HG03354 (cell line): ENCODE measurements around the gene C1QTNF9.
"Not testable (repeated sequence)": the region's sequence is repeated elsewhere in the genome, so short reads cannot be mapped to it uniquely, and the experiment has no call there.

Source experiments
- ATAC-seq: cut with Tn5 transposase; IDR thresholded peaks from one replicate; pipeline ENCODE4 v1.9.1; 2021; ENCODE audit warnings: mild to moderate bottlenecking; ENCODE audit not compliant: unreplicated experiment, poor library complexity, severe bottlenecking

C1QTNF9 gene

DNA sequence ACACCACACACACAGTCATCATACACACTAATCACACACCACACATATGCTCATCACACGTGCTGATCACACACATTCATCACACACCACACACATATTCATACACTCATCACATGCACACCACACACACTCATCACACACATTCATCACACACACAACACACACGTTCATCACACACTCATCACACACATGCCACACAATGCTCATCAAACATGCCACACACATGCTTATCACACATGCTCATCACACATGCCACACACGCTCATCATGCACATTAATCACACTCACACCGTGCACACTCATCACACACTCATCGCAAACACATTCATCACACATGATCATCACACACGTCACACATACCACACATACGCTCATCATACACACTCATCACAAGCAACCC lies 47.5 kb downstream of the C1QTNF9 start:
- ATAC-seq = no peak

DNA sequence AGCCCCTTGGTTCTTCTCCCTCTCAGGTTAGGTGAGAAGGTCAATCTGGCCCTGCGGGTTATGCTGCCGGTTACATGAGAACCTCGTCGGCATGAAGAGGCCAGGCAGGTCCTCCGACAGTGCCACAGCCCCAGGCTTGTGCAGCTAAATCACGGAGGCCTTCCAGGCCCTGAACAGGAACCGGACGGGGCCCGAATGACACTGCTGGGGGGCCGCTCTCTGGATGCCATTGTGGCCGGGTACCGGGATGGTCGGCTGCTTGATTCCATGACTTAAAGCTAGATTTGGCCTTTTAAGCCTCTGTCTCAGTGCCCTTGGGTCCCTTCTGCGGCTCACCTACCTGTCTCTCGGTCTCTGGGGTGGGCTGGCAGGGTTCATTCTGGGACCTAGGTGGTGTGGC lies 48.4 kb downstream of the C1QTNF9 start:
- no peak for ATAC-seq

DNA sequence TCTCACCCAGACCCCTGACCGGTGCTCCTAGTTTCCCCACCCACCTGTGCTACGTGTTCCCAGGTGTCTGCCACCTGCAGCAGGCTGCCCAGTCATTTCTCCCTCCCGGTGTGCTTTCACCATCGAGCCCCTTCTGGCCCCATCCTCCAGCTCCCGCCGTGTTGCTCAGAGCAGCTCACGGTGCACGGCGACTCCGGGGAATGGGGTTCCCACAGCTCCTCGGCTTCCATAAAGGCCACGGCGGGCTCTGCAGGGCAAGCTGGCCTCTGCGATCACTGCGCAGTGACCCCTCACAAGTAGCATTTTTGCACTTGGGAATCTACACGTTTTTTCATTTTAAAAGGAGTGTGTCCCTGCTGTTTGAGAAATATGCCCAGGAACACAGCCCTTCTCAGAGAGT lies 49.5 kb downstream of the C1QTNF9 start:
- not testable (repeated sequence) for ATAC-seq

DNA sequence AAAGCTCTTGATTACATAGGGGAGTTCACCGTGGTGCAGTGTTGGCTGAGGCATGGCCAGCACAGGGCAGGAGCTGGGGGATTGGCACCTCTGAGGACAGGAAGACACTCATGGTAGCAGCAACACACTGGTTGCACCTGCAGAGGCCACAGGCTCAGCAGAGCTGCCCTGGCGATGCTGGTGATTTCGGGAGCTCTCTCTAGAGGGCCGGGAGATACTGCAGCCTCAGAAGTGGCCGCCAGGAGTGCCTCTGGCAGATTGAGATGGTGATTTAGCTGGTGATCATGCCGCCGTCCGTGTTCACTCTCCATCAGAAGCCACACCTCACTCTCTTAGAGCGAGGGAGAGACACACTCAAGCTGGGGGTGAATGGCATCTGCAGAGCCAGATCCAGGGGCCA lies 49.9 kb downstream of the C1QTNF9 start:
- not testable (repeated sequence) for ATAC-seq

DNA sequence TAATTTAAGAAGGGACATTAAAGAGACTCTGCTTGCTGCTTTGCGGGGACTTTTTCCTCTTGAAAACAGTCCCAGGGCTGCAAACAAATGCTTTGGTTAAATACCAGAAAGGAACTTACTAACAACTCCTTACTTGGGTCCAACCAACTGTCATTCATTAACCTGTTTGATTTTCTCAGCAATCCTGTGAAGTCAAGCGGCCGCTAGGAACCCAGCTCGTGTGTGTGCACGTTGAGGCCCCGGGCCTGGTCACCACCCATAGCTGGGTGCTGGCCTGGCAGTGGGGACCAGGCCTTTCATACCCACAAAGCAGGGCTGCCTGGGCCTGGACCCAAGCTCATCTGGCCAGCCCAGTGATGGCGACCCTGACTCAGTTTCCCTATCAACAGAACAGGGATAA lies 50.7 kb downstream of the C1QTNF9 start:
- no peak for ATAC-seq

DNA sequence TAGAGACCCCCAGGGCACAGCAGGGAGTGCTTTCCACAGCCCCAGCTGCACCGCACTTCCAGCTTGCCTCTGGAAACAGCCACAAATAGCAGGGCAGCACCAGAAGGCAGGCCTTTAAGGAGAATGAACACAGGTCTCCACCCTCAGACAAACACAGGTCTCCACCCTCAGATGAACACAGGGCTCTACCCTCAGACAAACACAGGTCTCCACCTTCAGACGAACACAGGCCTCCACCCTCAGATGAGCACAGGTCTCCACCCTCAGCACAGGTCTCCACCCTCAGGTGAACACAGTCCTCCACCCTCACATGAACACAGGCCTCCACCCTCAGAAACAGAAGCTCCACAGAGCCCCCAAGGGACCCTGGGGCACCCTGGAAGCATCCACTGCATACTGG lies 51.7 kb downstream of the C1QTNF9 start:
- ATAC-seq = no peak

DNA sequence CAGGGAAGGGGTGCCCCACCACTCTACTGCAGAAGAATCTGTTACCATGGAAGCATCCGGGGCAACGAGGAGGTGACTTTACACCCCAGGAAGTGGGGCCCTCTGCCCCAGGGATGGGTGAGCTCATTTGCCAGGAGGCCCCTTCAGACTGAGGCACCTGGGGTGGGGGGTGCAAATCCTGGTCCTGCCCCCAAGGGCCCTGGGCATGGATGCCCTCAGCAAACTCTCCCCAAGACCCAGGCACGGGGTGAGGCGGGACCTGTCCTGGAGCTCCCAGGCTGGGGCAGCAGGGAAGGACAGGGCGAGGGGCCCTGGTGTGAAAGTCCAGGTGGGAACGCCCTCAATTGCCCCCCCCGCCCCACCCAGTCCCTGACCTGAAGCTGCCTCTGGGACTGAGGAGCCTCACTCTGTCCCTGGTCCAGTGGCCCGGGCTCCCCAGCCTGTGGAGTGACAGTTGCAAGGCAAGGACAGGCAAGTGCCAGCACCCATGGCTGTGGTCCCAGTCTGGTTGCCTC lies 52.5 kb downstream of the C1QTNF9 start:
- no peak for ATAC-seq

DNA sequence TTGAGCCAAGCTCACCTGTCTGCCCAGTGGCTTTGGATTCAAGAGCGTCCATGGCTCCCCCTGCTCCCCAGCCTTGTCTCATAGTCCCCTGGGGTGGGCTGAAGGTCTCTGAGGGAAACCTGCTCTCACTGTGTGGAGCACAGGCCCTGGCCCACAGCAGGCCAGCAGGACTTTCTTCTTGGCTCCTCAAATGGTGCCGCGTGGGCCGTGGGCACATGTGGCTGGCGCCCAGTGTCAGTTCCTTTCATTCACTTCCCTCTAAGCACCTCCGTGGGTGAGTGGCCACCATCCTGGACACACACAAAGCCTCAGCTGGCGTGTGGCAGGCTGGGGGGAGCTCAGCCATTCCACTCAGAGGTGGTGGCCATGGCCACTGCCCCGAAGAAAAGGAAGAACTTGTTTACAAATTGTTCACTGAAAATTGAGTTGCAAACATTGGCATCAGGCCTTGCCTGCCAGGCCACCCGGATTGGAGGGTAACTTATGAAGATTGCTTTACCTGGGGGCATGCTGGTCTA lies 53.1 kb downstream of the C1QTNF9 start:
- no peak for ATAC-seq

DNA sequence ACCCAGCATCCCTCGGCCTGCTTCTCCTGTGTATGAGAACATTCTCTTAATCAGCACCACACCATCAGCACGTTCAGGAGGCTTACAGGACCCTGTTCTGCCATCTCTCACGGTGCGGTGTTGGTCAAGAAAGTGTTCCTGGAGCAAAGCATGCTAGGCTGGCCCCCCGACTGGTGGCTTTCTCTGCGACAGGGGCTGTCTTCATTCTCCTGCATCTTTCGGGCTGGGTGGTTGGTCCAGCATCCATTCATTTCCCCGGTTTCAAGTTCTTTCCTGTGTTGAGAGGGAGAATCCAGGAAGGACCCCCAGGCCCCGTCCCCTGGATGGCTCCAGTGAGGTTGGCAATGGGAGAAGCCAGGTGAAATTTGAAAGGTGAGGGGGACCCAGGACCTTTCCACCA lies 55.8 kb downstream of the C1QTNF9 start:
- no peak for ATAC-seq

DNA sequence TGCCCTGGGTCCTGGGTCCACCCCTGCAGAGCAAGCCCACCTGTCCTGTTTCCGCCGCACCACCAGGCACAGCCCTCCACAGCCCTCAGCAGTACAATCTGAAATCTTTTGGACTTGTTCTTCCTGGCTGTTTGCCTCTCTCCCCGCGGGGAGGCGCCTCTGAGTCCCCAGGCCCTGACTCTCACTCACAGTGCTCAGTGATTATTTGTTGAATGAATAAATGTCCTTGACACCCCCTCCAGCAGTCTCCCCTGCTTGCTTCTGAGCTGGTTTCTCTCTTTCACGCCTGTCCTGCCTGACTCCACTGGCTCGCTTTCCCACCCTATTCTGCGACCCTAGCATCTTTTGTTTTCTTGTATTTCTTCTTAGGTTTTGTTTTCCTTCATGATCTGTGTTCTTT lies 56.9 kb downstream of the C1QTNF9 start:
- not testable (repeated sequence) for ATAC-seq

DNA sequence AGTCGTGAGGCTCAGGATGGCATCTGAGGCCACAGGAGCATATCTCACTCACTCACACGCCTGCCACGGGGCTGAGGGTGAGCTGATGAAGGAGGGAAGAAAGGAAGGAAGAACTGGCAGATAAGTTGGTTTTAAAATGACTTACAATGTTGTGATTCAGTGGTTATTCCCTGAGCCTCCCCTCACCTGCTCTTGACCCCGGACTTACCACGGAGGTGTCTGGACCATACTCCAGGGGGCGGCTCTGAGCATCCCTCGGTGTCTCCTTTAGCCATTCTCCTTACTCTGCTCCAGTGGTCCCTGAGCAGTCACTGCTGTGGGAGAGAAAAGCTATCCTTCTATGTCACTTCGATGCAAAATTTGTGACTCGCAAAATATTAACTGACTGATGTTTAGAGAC lies 61.9 kb downstream of the C1QTNF9 start:
- ATAC-seq = not testable (repeated sequence)
